Measurements from ENCODE around the gene LIG3. TPM values are rescaled to one million over a fixed set of nuclear protein-coding genes. Genes with fewer than 3 reads are reported as not detected.

The LIG3 gene
- total RNA-seq, 1 donor from 2014 or later = 93.3 TPM

DNA sequence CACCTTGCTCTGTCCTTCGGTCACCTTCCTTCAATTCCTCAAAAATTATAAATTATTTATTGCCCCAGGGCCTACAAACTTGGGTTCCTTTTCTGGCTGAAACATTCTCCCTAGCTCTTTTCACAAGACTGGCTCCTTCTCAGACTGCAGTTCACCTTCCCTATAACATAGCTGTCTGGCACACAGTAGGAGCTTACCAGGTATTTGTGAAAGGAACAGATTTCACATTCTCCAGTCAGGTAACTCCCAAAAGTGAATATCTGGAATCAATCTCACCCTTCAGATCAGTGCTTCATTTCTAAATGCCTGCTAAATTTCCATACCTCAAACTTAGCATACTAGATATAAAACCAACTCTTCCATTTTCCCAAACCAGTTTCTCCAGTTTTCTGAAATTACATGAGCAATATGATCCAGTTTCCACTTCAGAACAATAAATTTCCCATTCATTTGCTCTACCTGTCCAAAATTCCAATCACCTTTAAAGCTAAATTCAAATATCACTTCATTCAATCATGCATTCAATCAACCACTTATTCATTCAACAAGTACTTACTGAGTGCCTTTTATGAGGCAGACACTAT, 77.1 kb downstream of the LIG3 start:
- TF ChIP-seq CTCF (IDR thresholded peaks at IDR 0.05; ENCODE audit: partially characterized antibody, unreplicated experiment) = no peak
- Mint-ChIP-seq H3K27me3 (ENCODE audit: unreplicated experiment) (no peaks in the 10 kb centered on the region), H3K9me3 (ENCODE audit: unreplicated experiment) (no peaks in the 10 kb centered on the region), H3K4me3 (ENCODE audit: unreplicated experiment) (no peak overlapping the region), H3K36me3 (ENCODE audit: unreplicated experiment) (no peaks in the 10 kb centered on the region), H3K27ac (ENCODE audit: unreplicated experiment) (no peak overlapping the region), H3K4me1 (ENCODE audit: low read depth, unreplicated experiment) (no peaks in the 10 kb centered on the region)
- no peak for DNase-seq

Other genes with a start within 250 kb of the LIG3 start
- 2.4 TPM for gene CCT6B, start 19.1 kb upstream of the LIG3 start, total RNA-seq (ENCODE audit: unreplicated experiment)
- gene ZNF830, start 19.0 kb upstream of the LIG3 start, total RNA-seq (ENCODE audit: unreplicated experiment) = 19.1 TPM
- 16.5 TPM for gene RFFL, start 83.2 kb downstream of the LIG3 start, total RNA-seq (ENCODE audit: unreplicated experiment)
- gene RAD51D, start 139.3 kb downstream of the LIG3 start, total RNA-seq (ENCODE audit: unreplicated experiment) = 10.1 TPM
- not detected for gene FNDC8, start 141.1 kb downstream of the LIG3 start, total RNA-seq (ENCODE audit: unreplicated experiment)
- gene NLE1, start 161.8 kb downstream of the LIG3 start, total RNA-seq (ENCODE audit: unreplicated experiment) = 9.1 TPM
- 2.2 TPM for gene UNC45B, start 167.3 kb downstream of the LIG3 start, total RNA-seq (ENCODE audit: unreplicated experiment)
- not detected for gene SLC35G3, start 213.9 kb downstream of the LIG3 start, total RNA-seq (ENCODE audit: unreplicated experiment)

All from glutamatergic neuron (in vitro differentiated cells).